Measurements from ENCODE around the gene FOSL2. TPM values are rescaled to one million over a fixed set of nuclear protein-coding genes. Genes with fewer than 3 reads are reported as not detected.
A peak's percentile ranks its signal among the peaks of the same experiment; 100 is the strongest.
"Not testable (repeated sequence)": the region's sequence is repeated elsewhere in the genome, so short reads cannot be mapped to it uniquely, and the experiment has no call there.

FOSL2 gene
- total RNA-seq, 1 donor from 2014 or later, result 60.5 TPM

GRCh38 chr2:28366496-28367282 lies 26.0 kb upstream of the FOSL2 start:
- Mint-ChIP-seq H3K36me3 (no peaks in the 10 kb centered on the region), H3K27ac (peak overlapping the region; percentile 47), H3K4me3 (no peak overlapping the region), H3K4me1 (peaks cover 43% of the 10 kb centered on the region), H3K27me3 (ENCODE audit: low read depth) (no peaks in the 10 kb centered on the region), H3K9me3 (peaks cover 3% of the 10 kb centered on the region)
- no peak for DNase-seq (ENCODE audit: low spot score in 2 of 2, unreplicated experiment in 2 of 2)
- TF ChIP-seq CTCF (IDR thresholded peaks at IDR 0.05; ENCODE audit: unreplicated experiment), result no peak

- Mint-ChIP-seq H3K4me3 (no peak overlapping the region), H3K36me3 (no peaks in the 10 kb centered on the region), H3K27ac (no peak overlapping the region), H3K27me3 (ENCODE audit: low read depth) (no peaks in the 10 kb centered on the region), H3K4me1 (peaks cover 36% of the 10 kb centered on the region), H3K9me3 (peaks cover 3% of the 10 kb centered on the region)
- no peak for TF ChIP-seq CTCF (IDR thresholded peaks at IDR 0.05; ENCODE audit: unreplicated experiment)
- DNase-seq (ENCODE audit: low spot score in 2 of 2, unreplicated experiment in 2 of 2), result no peak
Observed at GRCh38 chr2:28367667-28368356, 24.8 kb upstream of the FOSL2 start.

GRCh38 chr2:28368357-28368798 lies 24.3 kb upstream of the FOSL2 start:
- H3K36me3 Mint-ChIP-seq, result no peaks in the 10 kb centered on the region
- no peak overlapping the region for H3K27ac Mint-ChIP-seq
- H3K27me3 Mint-ChIP-seq (ENCODE audit: low read depth), result no peaks in the 10 kb centered on the region
- peaks cover 30% of the 10 kb centered on the region for H3K4me1 Mint-ChIP-seq
- H3K4me3 Mint-ChIP-seq, result no peak overlapping the region
- peaks cover 3% of the 10 kb centered on the region for H3K9me3 Mint-ChIP-seq
- TF ChIP-seq CTCF (IDR thresholded peaks at IDR 0.05; ENCODE audit: unreplicated experiment), result no peak
- no peak for DNase-seq (ENCODE audit: low spot score in 2 of 2, unreplicated experiment in 2 of 2)

GRCh38 chr2:28369358-28369757 lies 23.3 kb upstream of the FOSL2 start:
- no peak overlapping the region for H3K4me3 Mint-ChIP-seq
- peaks cover 3% of the 10 kb centered on the region for H3K9me3 Mint-ChIP-seq
- H3K27me3 Mint-ChIP-seq (ENCODE audit: low read depth), result no peaks in the 10 kb centered on the region
- H3K27ac Mint-ChIP-seq, result peak overlapping the region; percentile 1
- no peaks in the 10 kb centered on the region for H3K36me3 Mint-ChIP-seq
- H3K4me1 Mint-ChIP-seq, result peaks cover 27% of the 10 kb centered on the region
- DNase-seq (ENCODE audit: low spot score in 2 of 2, unreplicated experiment in 2 of 2), result no peak
- no peak for TF ChIP-seq CTCF (IDR thresholded peaks at IDR 0.05; ENCODE audit: unreplicated experiment)

GRCh38 chr2:28370354-28370753 lies 22.3 kb upstream of the FOSL2 start:
- H3K27ac Mint-ChIP-seq, result no peak overlapping the region
- H3K9me3 Mint-ChIP-seq, result peaks cover 3% of the 10 kb centered on the region
- no peak for TF ChIP-seq CTCF (IDR thresholded peaks at IDR 0.05; ENCODE audit: unreplicated experiment)
- H3K4me3 Mint-ChIP-seq, result no peak overlapping the region
- no peaks in the 10 kb centered on the region for H3K36me3 Mint-ChIP-seq
- H3K4me1 Mint-ChIP-seq, result peaks cover 20% of the 10 kb centered on the region
- H3K27me3 Mint-ChIP-seq (ENCODE audit: low read depth), result no peaks in the 10 kb centered on the region
- DNase-seq (ENCODE audit: low spot score in 2 of 2, unreplicated experiment in 2 of 2), result no peak

GRCh38 chr2:28371728-28372127 lies 20.9 kb upstream of the FOSL2 start:
- not testable (repeated sequence) for H3K27me3 Mint-ChIP-seq (ENCODE audit: low read depth); H3K27ac Mint-ChIP-seq

More at GRCh38 chr2:28371728-28372127, 20.9 kb upstream of the FOSL2 start:
- not testable (repeated sequence) for H3K4me3 Mint-ChIP-seq; H3K9me3 Mint-ChIP-seq; DNase-seq (ENCODE audit: low spot score in 2 of 2, unreplicated experiment in 2 of 2); H3K36me3 Mint-ChIP-seq
- peaks cover 11% of the 10 kb centered on the region for H3K4me1 Mint-ChIP-seq
